Tibial nerve (tissue), 4 donors: ENCODE measurements around the gene VDAC1. TPM values are rescaled to one million over a fixed set of nuclear protein-coding genes. Genes with fewer than 3 reads are reported as not detected.
"Not testable (repeated sequence)": the region's sequence is repeated elsewhere in the genome, so short reads cannot be mapped to it uniquely, and the experiment has no call there.

Experiments used
- DNase-seq, 2 donors: peaks; one replicate each; pipeline ENCODE4 v3.0.0-alpha.2; 2019; ENCODE audit warnings: low spot score in 2 of 2
- H3K27ac ChIP-seq, 4 donors: fragments of 200-600 bp; sonication (generic) in 3 of 4; one replicate each; pipeline ENCODE4 v1.5.1; 2017 to 2019; ENCODE audit warnings: mild to moderate bottlenecking in 1 of 4
- H3K27me3 ChIP-seq, 2 donors: fragments of 200-600 bp; sonication (generic) in 1 of 2; one replicate each; pipeline versions ENCODE4 v1.5.1 to v1.6.0; 2017 to 2019
- H3K36me3 ChIP-seq, 3 donors: fragments of 200-600 bp; sonication (generic); one replicate each; pipeline ENCODE4 v1.5.1; 2018 to 2019
- H3K4me1 ChIP-seq, 4 donors: fragments of 200-600 bp; sonication (generic) in 3 of 4; one replicate each; pipeline ENCODE4 v1.5.1; 2017 to 2019
- H3K4me3 ChIP-seq, 4 donors: fragments of 200-600 bp; sonication (generic) in 3 of 4; one replicate each; pipeline ENCODE4 v1.5.1; 2017 to 2019; ENCODE audit warnings: mild to moderate bottlenecking in 1 of 4, moderate library complexity in 1 of 4
- H3K9me3 ChIP-seq, 4 donors: fragments of 200-600 bp; sonication (generic) in 3 of 4; one replicate each; pipeline ENCODE4 v1.5.1; 2017 to 2019
- EP300 ChIP-seq, 2 donors: sonication (generic); formaldehyde crosslinking; IDR thresholded peaks; one replicate each; pipeline ENCODE4 v1.6.1; 2017; ENCODE audit warnings: antibody characterized with exemption in 2 of 2, mild to moderate bottlenecking in 1 of 2
- POLR2A ChIP-seq, 2 donors: fragments of 450-650 bp; IDR thresholded peaks; one replicate each; pipeline ENCODE4 v1.6.1; 2017; ENCODE audit warnings: antibody characterized with exemption in 2 of 2, mild to moderate bottlenecking in 2 of 2, moderate library complexity in 2 of 2
- WGBS, 2 donors: methylation state at CpG; one replicate each; pipeline ENCODE4 v1.1.5; 2018; 5-methylcytosine and 5-hydroxymethylcytosine counted together
- total RNA-seq, 4 donors: library from RNA; depleted of rRNA; stranded (reverse); fragments of >200 nt; gene quantifications; one replicate each; pipeline ENCODE4 v1.1.0, GENCODE V29; 2016
- TF ChIP-seq, protein P1 (sequence below), 5 experiments: fragments of 200-600 bp in 3 of 5; fragments of 450-650 bp in 2 of 5; sonication (generic) in 3 of 5; IDR thresholded peaks; one replicate each; pipeline ENCODE4 v1.5.1; 2016 to 2019; ENCODE audit warnings: antibody characterized with exemption in 5 of 5, mild to moderate bottlenecking in 3 of 5, moderate library complexity in 2 of 5

The VDAC1 gene
- total RNA-seq, 4 donors from 2014 or later, result 64.7 to 103 (median 71.9) TPM

DNA sequence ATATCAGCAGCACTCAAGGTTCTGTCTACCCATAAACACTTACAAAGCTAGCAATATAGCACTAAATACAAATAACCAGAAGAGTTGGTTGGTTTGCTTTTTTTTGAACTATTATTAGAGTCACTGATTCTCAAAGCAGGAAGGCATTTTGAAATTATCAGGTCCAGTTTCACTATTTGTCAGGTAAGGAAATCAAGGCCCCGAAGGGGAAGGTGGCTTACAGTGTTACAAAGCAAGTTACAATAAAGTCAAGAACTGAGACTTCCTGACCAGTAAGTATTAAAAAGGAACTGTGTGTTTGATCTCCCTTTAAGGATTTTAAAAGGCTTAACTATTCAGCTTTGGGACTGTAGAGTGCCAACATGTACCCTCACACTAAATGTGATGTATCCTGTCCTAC is 47.2 kb downstream of the VDAC1 start:
- no peak for TF ChIP-seq EP300 (IDR thresholded peaks at IDR 0.05)
- no peak for TF ChIP-seq POLR2A (IDR thresholded peaks at IDR 0.05)
- TF ChIP-seq, protein P1, sequence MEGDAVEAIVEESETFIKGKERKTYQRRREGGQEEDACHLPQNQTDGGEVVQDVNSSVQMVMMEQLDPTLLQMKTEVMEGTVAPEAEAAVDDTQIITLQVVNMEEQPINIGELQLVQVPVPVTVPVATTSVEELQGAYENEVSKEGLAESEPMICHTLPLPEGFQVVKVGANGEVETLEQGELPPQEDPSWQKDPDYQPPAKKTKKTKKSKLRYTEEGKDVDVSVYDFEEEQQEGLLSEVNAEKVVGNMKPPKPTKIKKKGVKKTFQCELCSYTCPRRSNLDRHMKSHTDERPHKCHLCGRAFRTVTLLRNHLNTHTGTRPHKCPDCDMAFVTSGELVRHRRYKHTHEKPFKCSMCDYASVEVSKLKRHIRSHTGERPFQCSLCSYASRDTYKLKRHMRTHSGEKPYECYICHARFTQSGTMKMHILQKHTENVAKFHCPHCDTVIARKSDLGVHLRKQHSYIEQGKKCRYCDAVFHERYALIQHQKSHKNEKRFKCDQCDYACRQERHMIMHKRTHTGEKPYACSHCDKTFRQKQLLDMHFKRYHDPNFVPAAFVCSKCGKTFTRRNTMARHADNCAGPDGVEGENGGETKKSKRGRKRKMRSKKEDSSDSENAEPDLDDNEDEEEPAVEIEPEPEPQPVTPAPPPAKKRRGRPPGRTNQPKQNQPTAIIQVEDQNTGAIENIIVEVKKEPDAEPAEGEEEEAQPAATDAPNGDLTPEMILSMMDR (IDR thresholded peaks at IDR 0.05), result no peak
- WGBS, 2 donors, result 73 to 91% methylated on average over 1 of the region's 1 CpG
- H3K4me3 ChIP-seq, result no peak overlapping the region
- H3K4me1 ChIP-seq, result peaks cover 0 to 19% (median 7%) of the 10 kb centered on the region in 4 donors
- H3K36me3 ChIP-seq, result peaks cover 0 to 50% (median 3%) of the 10 kb centered on the region in 3 donors
- H3K27me3 ChIP-seq, result no peaks in the 10 kb centered on the region
- no peaks in the 10 kb centered on the region for H3K9me3 ChIP-seq
- no peak for DNase-seq
- no peak overlapping the region for H3K27ac ChIP-seq

DNA sequence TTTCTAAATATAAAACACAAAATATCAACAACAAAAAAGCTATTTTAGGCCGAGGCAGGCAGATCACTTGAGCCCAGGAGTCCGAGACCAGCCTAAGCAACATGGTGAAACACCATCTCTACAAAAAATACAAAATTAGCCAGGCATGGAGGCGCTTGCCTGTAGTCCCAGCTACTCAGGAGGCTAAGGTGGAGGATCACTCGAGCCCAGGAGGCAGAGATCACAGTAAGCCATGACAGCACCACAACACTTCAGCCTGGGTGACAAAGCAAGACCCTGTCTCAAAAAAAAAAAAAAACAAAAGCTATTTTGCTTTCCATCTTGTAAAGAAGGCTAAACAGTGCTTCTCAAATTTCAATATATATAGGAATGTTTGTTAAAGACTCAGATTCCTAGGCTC is 47.7 kb downstream of the VDAC1 start:
- no peak for TF ChIP-seq POLR2A (IDR thresholded peaks at IDR 0.05)
- TF ChIP-seq, protein P1 (IDR thresholded peaks at IDR 0.05), result no peak
- TF ChIP-seq EP300 (IDR thresholded peaks at IDR 0.05), result no peak
- no peaks in the 10 kb centered on the region for H3K27me3 ChIP-seq
- peaks cover 0 to 24% (median 8%) of the 10 kb centered on the region in 4 donors for H3K4me1 ChIP-seq
- peaks cover 0 to 50% (median 3%) of the 10 kb centered on the region in 3 donors for H3K36me3 ChIP-seq
- DNase-seq, result no peak
- H3K9me3 ChIP-seq, result no peaks in the 10 kb centered on the region
- 86 to 92% methylated on average over 4 of the region's 4 CpGs for WGBS, 2 donors
- H3K27ac ChIP-seq, result no peak overlapping the region
- no peak overlapping the region for H3K4me3 ChIP-seq

DNA sequence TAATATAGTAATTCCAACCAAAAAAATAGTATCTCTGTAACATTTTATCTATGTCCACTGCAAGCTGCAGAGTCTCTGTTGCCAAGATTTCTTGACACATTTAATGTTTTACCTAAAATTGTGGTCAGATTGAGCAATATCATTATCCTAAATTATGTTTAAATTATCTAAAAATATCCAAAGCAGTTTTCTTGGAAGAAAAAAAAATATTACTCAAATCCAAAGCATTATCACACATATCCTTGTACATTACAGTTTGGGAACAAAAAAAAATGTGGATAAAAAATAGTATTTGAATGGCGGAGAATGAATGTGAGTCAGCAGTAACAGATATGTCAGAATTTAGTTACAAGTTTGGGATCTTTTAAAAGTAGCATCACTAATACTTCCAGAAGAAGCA is 48.6 kb downstream of the VDAC1 start:
- H3K4me3 ChIP-seq, DNase-seq, H3K9me3 ChIP-seq, H3K27me3 ChIP-seq, H3K27ac ChIP-seq: not testable (repeated sequence)
- WGBS, 2 donors, result 94% methylated on average over 1 of the region's 1 CpG
- Histone ChIP-seq H3K4me1 (peaks cover 0 to 29% (median 8%) of the 10 kb centered on the region in 4 donors), H3K36me3 (peaks cover 0 to 50% (median 3%) of the 10 kb centered on the region in 3 donors)

DNA sequence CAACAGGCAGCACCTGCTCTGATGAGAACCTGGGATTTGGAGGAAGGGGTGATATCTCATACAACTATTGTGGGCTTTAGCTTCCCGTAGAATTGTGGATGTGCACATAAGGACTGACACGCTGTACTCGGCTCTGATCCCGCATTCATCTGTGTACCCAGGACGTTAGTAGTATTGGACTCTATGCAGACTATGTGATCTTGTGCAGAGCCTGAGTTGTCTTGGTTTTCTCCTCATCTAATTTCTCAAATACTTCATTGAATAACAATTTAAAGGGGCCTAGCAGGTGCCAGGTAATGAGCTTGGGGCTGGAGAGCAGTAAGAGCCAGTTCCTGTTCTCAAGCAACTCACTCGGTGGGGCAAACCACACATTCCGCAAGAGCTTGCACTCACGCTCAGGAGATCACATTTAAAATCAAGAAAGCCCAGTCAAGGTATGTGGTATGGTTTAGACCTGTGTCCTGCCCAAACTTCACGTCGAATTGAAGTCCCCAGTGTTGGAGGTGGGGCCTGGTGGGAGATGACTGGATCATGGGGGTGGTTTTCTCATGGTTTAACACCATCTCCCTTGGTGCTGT is 51.1 kb downstream of the VDAC1 start:
- Histone ChIP-seq H3K4me3 (no peak overlapping the region), H3K9me3 (no peaks in the 10 kb centered on the region), H3K27me3 (no peaks in the 10 kb centered on the region), H3K27ac (peak overlapping the region in 3 of 4 donors; percentile 59 to 89 (median 73)), H3K4me1 (peaks cover 0 to 29% (median 8%) of the 10 kb centered on the region in 4 donors), H3K36me3 (peaks cover 0 to 42% (median 3%) of the 10 kb centered on the region in 3 donors)
- no peak for DNase-seq
- WGBS, 2 donors, result 76 to 81% methylated on average over 10 of the region's 10 CpGs
- TF ChIP-seq POLR2A (IDR thresholded peaks at IDR 0.05), result no peak
- no peak for TF ChIP-seq EP300 (IDR thresholded peaks at IDR 0.05)
- TF ChIP-seq, protein P1 (IDR thresholded peaks at IDR 0.05), result no peak

DNA sequence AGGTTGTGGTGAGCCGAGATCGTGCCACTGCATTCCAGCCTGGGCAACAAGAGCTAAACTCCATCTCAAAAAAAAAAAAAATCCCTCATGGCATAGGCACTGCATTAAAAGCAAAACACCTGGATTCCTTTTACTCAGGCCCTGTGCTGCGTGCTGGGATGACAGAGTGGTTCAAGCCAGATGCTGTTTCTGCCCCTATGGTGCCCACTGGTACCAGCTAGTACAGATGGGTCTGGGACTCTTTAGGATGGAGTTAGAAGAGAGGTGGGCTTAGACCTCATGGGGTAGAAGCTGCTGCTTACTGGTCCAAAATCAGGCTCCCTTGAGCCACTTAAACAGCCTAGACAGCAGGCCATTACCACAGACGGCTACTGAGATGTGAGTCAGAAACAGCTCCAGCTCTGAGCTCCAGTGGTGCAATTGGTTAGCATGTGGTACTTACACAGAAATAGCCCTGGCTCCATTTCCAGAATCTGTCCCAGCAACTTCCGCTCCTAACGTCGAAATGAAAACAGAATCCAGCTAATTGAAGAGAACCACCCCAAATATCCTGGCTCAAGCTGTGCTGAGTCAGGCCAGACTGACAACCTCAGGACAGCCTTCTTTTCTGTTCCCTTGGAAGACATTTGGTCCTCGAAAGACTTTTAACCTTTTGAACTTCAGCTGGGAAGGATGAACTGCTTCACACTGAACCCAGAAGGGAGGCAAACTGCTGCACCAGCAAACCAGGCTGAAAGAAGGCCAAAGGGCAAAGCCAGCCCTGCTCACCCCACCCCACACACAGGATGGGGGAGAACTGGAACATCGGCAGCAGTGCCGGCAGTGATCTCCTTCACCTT is 51.8 kb downstream of the VDAC1 start:
- 38 to 40% methylated on average over 10 of the region's 10 CpGs for WGBS, 2 donors
- TF ChIP-seq, protein P1 (IDR thresholded peaks at IDR 0.05), result no peak
- no peak for TF ChIP-seq POLR2A (IDR thresholded peaks at IDR 0.05)
- peak; percentile 57 to 82 for TF ChIP-seq EP300 (IDR thresholded peaks at IDR 0.05)
- Histone ChIP-seq H3K36me3 (peaks cover 0 to 38% (median 3%) of the 10 kb centered on the region in 3 donors), H3K27me3 (no peaks in the 10 kb centered on the region), H3K4me3 (no peak overlapping the region), H3K4me1 (peaks cover 0 to 27% (median 8%) of the 10 kb centered on the region in 4 donors), H3K27ac (peak overlapping the region; percentile 5 to 89 (median 66)), H3K9me3 (no peaks in the 10 kb centered on the region)
- peak; percentile 41 to 69 for DNase-seq
